ENCODE data around the gene PLEK.

- TF ChIP-seq, protein P1, sequence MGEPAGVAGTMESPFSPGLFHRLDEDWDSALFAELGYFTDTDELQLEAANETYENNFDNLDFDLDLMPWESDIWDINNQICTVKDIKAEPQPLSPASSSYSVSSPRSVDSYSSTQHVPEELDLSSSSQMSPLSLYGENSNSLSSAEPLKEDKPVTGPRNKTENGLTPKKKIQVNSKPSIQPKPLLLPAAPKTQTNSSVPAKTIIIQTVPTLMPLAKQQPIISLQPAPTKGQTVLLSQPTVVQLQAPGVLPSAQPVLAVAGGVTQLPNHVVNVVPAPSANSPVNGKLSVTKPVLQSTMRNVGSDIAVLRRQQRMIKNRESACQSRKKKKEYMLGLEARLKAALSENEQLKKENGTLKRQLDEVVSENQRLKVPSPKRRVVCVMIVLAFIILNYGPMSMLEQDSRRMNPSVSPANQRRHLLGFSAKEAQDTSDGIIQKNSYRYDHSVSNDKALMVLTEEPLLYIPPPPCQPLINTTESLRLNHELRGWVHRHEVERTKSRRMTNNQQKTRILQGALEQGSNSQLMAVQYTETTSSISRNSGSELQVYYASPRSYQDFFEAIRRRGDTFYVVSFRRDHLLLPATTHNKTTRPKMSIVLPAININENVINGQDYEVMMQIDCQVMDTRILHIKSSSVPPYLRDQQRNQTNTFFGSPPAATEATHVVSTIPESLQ (CRISPR knock-in tag; IDR thresholded peaks at IDR 0.05): no peak
- TF ChIP-seq CHD2 (IDR thresholded peaks at IDR 0.05; ENCODE audit: low read depth, low read length) (no peak), HOXB6 (CRISPR knock-in tag; IDR thresholded peaks at IDR 0.05; ENCODE audit: borderline replicate concordance) (no peak), KLF13 (tag; IDR thresholded peaks at IDR 0.05; ENCODE audit: borderline replicate concordance, low read depth) (no peak), POLR2AphosphoS5 (IDR thresholded peaks at IDR 0.05; ENCODE audit: control insufficient read depth, insufficient read depth, low read depth, low read length) (no peak), SP2 (IDR thresholded peaks at IDR 0.05; ENCODE audit: extremely low read depth, low read depth, low read length, poor library complexity, severe bottlenecking) (no peak), TAF7 (tag; IDR thresholded peaks at IDR 0.05) (no peak)
- TF ChIP-seq, protein P2, sequence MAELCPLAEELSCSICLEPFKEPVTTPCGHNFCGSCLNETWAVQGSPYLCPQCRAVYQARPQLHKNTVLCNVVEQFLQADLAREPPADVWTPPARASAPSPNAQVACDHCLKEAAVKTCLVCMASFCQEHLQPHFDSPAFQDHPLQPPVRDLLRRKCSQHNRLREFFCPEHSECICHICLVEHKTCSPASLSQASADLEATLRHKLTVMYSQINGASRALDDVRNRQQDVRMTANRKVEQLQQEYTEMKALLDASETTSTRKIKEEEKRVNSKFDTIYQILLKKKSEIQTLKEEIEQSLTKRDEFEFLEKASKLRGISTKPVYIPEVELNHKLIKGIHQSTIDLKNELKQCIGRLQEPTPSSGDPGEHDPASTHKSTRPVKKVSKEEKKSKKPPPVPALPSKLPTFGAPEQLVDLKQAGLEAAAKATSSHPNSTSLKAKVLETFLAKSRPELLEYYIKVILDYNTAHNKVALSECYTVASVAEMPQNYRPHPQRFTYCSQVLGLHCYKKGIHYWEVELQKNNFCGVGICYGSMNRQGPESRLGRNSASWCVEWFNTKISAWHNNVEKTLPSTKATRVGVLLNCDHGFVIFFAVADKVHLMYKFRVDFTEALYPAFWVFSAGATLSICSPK (IDR thresholded peaks at IDR 0.05; ENCODE audit: borderline replicate concordance): no peak
Measured at GRCh38 chr2:68341583-68341982, 23.5 kb upstream of the PLEK start.
